Activated effector memory CD4-positive, alpha-beta T cell treated with Interleukin-2 at 50 U/mL for 16 hours (primary cell): ENCODE data around the gene SLC39A1.
"Not testable (repeated sequence)": the region's sequence is repeated elsewhere in the genome, so short reads cannot be mapped to it uniquely, and the experiment has no call there.

ENCODE experiments used
- DNase-seq: peaks from one replicate; pipeline ENCODE4 v3.0.0-alpha.2; 2020

Gene SLC39A1

GRCh38 chr1:153928245-153928644, 35.1 kb downstream of the SLC39A1 start:
- no peak for DNase-seq

DNA sequence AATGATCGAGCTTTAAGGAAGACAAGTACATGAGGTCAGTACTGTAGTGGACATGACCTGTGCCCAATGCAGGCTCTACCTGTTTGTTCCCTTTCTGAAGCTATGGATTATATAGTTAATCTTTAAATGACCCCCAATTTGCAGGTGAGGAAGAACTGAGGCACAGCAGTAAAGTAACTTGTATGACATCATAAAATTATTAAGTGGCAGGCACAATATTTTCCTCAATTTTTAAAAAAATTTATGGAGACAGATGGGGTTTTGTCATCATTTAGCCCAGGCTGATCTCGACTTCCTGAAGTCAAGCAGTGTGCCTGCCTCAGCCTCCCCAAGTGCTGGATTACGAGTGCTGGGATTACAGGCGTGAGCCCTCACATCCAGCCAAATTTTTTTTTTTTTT, 36.9 kb downstream of the SLC39A1 start:
- DNase-seq, result no peak

- DNase-seq, result peak; percentile 98
These were observed 40.1 kb downstream of the SLC39A1 start, which contains the start of gene GATAD2B for GRCh38 chr1:153922972-153923925. Gene GATAD2B (minus strand): TSS chr1:153922972. CDS start chr1:153828347, 94,625 bp downstream.

GRCh38 chr1:153922076-153922971, 41.0 kb downstream of the SLC39A1 start:
- DNase-seq, result no peak

- DNase-seq, result peak; percentile 13
These were observed 41.6 kb downstream of the SLC39A1 start for GRCh38 chr1:153921803-153922075.

DNA sequence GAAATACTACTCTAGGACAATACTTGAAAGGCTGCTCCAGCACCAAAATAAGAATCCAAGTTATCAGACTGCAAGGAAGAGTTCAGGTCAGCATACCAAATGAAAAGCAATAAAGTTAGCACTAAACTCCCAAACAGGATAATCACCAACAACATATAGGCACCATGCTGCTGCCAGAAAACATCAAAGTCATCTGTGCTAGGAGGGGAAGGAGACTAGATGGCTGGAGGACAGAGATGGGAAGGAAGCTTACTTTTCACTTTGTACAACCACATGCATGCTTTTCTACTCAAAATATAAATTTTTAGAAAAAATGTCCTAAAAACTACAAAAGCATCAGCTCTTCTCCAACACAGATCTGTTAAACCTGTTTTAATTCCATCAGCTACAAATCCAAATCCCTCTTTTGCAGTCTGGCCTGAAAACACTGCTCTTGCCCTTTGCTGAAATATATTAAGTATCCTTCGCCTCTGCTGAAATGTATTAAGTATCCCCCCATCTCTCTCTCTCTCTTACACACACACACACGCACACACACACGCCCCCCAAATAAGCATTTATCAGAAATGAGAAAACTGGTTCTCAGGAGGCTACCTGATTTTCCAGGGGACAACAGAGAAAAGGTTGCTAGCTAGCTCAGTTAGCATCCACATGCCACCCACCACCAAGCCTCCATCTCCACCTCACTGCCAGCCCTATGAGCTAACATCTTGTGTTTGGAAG, 42.1 kb downstream of the SLC39A1 start:
- no peak for DNase-seq

DNA sequence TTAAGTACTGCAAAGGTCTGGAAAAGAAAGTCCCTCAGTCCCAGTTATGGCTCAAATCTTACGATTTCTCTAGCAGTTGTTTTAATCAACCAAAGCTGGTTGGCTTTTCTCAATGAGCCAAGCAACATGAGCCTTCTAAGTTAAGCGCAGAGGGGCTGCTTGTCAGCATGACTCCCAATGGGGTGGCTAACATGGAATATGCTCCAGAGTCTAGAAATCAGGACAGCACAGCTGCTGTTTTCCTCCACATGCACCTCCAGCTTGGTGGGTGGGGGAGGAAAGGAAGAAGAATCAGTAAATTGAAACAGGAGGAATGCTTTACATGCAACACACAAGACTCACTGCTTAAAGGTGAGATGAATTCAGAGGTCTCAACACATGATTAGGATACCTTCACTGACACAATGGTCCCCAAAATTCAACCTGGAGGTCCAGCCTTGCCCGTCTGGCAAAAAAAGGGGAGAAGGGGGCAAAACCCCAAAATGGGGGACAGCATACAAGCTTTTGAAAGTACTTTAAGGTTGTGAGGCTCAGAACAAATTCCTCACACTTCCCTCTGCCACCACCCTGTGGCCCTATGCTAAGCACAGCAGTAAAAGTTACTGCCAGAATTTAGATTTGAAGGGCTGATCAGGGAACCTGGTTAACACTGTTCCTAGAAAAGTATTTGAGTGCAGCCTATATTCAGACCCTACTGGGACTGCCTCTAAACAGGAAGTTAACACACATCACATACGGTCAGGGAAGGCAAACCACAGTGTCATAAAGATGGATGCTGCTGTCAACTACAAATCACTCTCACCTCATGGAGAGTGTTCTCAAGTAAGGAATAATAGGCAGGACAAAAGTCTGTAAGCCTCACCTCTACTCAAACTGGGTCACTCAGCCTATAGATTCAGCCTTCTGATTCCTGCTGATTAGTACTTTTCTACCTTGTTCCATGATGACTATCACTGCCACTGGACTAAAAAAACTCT, 43.2 kb downstream of the SLC39A1 start:
- DNase-seq, result no peak

GRCh38 chr1:153916297-153916696, 47.0 kb downstream of the SLC39A1 start:
- DNase-seq, result no peak

DNA sequence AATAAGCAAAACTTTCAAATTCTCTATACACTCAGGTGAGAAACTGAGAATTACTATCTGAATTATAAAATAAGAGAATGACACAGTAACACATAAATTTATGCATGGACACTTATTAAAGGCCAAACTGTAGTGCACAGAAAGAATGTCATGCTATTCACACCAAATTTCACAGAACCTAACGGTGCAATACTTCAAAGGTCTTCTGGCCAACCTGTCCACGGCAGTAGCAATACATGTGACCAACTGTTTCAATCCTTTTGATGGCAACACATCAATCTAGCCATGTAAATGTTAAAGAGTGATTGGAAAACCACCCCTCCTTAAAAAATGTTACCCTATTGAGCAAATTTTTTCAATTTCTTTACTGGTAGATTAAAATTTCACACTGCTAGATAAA, 51.0 kb downstream of the SLC39A1 start:
- no peak for DNase-seq

- DNase-seq, result not testable (repeated sequence)
These were observed 52.8 kb downstream of the SLC39A1 start for GRCh38 chr1:153910560-153910959.
